Karpas-422 (cell line): Measurements from ENCODE around the gene TMEM116. TPM values are rescaled to one million over a fixed set of nuclear protein-coding genes. Genes with fewer than 3 reads are reported as not detected.

Experiments
- DNase-seq: peaks from one replicate; pipeline ENCODE4 v3.0.0-alpha.2; 2015
- H2AFZ ChIP-seq: fragments of 200-600 bp; sonication (generic); 2 replicates; pipeline ENCODE4 v1.6.1; 2014; ENCODE audit warnings: antibody characterized with exemption, low read length, mixed read lengths
- H3K27ac ChIP-seq: fragments of 200-600 bp; sonication (generic); 2 replicates; pipeline ENCODE4 v1.5.1; 2014; ENCODE audit warnings: mild to moderate bottlenecking, low read length, moderate library complexity
- H3K27me3 ChIP-seq: fragments of 200-600 bp; sonication (generic); 2 replicates; pipeline ENCODE4 v1.6.1; 2014; ENCODE audit warnings: low read length, mixed read lengths
- H3K36me3 ChIP-seq: fragments of 200-600 bp; sonication (generic); 2 replicates; pipeline ENCODE4 v1.6.1; 2014; ENCODE audit warnings: low read length, mixed read lengths; ENCODE audit not compliant: insufficient read depth
- H3K4me1 ChIP-seq: fragments of 200-600 bp; sonication (generic); 2 replicates; pipeline ENCODE4 v1.6.1; 2014; ENCODE audit warnings: mild to moderate bottlenecking, low read length, mixed read lengths
- H3K4me2 ChIP-seq: fragments of 200-600 bp; sonication (generic); 2 replicates; pipeline ENCODE4 v1.6.1; 2014; ENCODE audit warnings: low read length, low read depth, mild to moderate bottlenecking; ENCODE audit not compliant: poor library complexity, severe bottlenecking
- H3K4me3 ChIP-seq: fragments of 200-600 bp; sonication (generic); 2 replicates; pipeline ENCODE4 v1.5.1; 2014; ENCODE audit warnings: mild to moderate bottlenecking, antibody characterized with exemption, low read length, mixed read lengths
- H3K79me2 ChIP-seq: fragments of 200-600 bp; sonication (generic); 2 replicates; pipeline ENCODE4 v1.6.1; 2014; ENCODE audit warnings: mild to moderate bottlenecking, low read length, mixed read lengths
- H3K9ac ChIP-seq: fragments of 200-600 bp; sonication (generic); 2 replicates; pipeline ENCODE4 v1.6.0; 2014; ENCODE audit warnings: low read length
- H3K9me2 ChIP-seq: fragments of 200-600 bp; sonication (generic), shearing (Covaris generic); replicated peaks from 2 replicates; pipeline ENCODE4 v1.6.0; 2014; ENCODE audit warnings: mild to moderate bottlenecking, low read length, moderate library complexity; ENCODE audit not compliant: insufficient read depth
- H3K9me3 ChIP-seq: fragments of 300-700, 200-600 bp; sonication (generic); 2 replicates; pipeline ENCODE4 v1.6.1; 2014; ENCODE audit warnings: low read length, mixed read lengths
- H4K20me1 ChIP-seq: fragments of 200-600 bp; sonication (generic); 2 replicates; pipeline ENCODE4 v1.6.1; 2014; ENCODE audit warnings: mild to moderate bottlenecking, antibody characterized with exemption, low read length, low read depth; ENCODE audit not compliant: insufficient read depth
- total RNA-seq: library from RNA; depleted of rRNA; stranded (reverse); fragments of >200 nt; shearing (Covaris generic); gene quantifications from 2 replicates; pipeline ENCODE4 v1.2.3, GENCODE V29; 2014; ENCODE audit warnings: low replicate concordance

Gene TMEM116
- total RNA-seq, 1 experiment from 2014 or later: 56.6 TPM

GRCh38 chr12:112029301-112029700 is 16.3 kb upstream of the TMEM116 start:
- H3K4me2 ChIP-seq: peak overlapping the region; percentile 9
- H3K9me3 ChIP-seq: no peaks in the 10 kb centered on the region
- DNase-seq: no peak
- no peaks in the 10 kb centered on the region for H3K9me2 ChIP-seq
- peaks cover 5% of the 10 kb centered on the region for H4K20me1 ChIP-seq
- H2AFZ ChIP-seq: no peak overlapping the region
- H3K4me3 ChIP-seq: no peak overlapping the region
- peaks cover 60% of the 10 kb centered on the region for H3K36me3 ChIP-seq
- H3K79me2 ChIP-seq: peaks cover 21% of the 10 kb centered on the region
- H3K4me1 ChIP-seq: peaks cover 39% of the 10 kb centered on the region
- H3K9ac ChIP-seq: no peak overlapping the region
- no peaks in the 10 kb centered on the region for H3K27me3 ChIP-seq
- peak overlapping the region; percentile 63 for H3K27ac ChIP-seq

- DNase-seq: peak; percentile 68
Observed at GRCh38 chr12:112025808-112026375, 12.9 kb upstream of the TMEM116 start.

GRCh38 chr12:112023759-112024396 is 10.9 kb upstream of the TMEM116 start:
- Histone ChIP-seq H3K9me2 (no peaks in the 10 kb centered on the region), H3K9ac (no peak overlapping the region), H2AFZ (no peak overlapping the region), H3K36me3 (peaks cover 46% of the 10 kb centered on the region), H3K27ac (no peak overlapping the region), H3K9me3 (no peaks in the 10 kb centered on the region), H3K4me3 (no peak overlapping the region), H3K4me1 (peaks cover 29% of the 10 kb centered on the region), H3K79me2 (peaks cover 45% of the 10 kb centered on the region), H3K27me3 (no peaks in the 10 kb centered on the region), H4K20me1 (peaks cover 15% of the 10 kb centered on the region), H3K4me2 (no peak overlapping the region)
- DNase-seq: no peak

More at GRCh38 chr12:112025808-112026375, 12.9 kb upstream of the TMEM116 start:
- no peaks in the 10 kb centered on the region for H3K9me3 ChIP-seq
- H3K4me2 ChIP-seq: peak overlapping the region; percentile 4
- peak overlapping the region; percentile 68 for H3K27ac ChIP-seq
- no peaks in the 10 kb centered on the region for H3K9me2 ChIP-seq
- H3K79me2 ChIP-seq: peaks cover 26% of the 10 kb centered on the region
- no peak overlapping the region for H2AFZ ChIP-seq
- H4K20me1 ChIP-seq: peaks cover 7% of the 10 kb centered on the region
- no peak overlapping the region for H3K4me3 ChIP-seq
- no peak overlapping the region for H3K9ac ChIP-seq
- peaks cover 44% of the 10 kb centered on the region for H3K4me1 ChIP-seq
- H3K36me3 ChIP-seq: peaks cover 51% of the 10 kb centered on the region
- no peaks in the 10 kb centered on the region for H3K27me3 ChIP-seq

- Histone ChIP-seq H3K4me1 (peaks cover 25% of the 10 kb centered on the region), H2AFZ (no peak overlapping the region), H3K27ac (no peak overlapping the region), H3K9me2 (no peaks in the 10 kb centered on the region), H3K9me3 (no peaks in the 10 kb centered on the region), H3K4me3 (no peak overlapping the region), H4K20me1 (peaks cover 24% of the 10 kb centered on the region), H3K36me3 (peaks cover 46% of the 10 kb centered on the region), H3K27me3 (no peaks in the 10 kb centered on the region), H3K9ac (no peak overlapping the region), H3K4me2 (no peak overlapping the region), H3K79me2 (peaks cover 51% of the 10 kb centered on the region)
- DNase-seq: no peak
Observed at GRCh38 chr12:112022241-112023016, 9.5 kb upstream of the TMEM116 start.

GRCh38 chr12:112020947-112021457 is 8.0 kb upstream of the TMEM116 start:
- H3K27ac ChIP-seq: no peak overlapping the region
- H4K20me1 ChIP-seq: peaks cover 36% of the 10 kb centered on the region
- H3K9ac ChIP-seq: no peak overlapping the region
- no peak overlapping the region for H2AFZ ChIP-seq
- H3K36me3 ChIP-seq: peaks cover 52% of the 10 kb centered on the region
- no peaks in the 10 kb centered on the region for H3K9me3 ChIP-seq
- peaks cover 19% of the 10 kb centered on the region for H3K4me1 ChIP-seq
- DNase-seq: no peak
- H3K9me2 ChIP-seq: no peaks in the 10 kb centered on the region
- no peak overlapping the region for H3K4me2 ChIP-seq
- H3K27me3 ChIP-seq: no peaks in the 10 kb centered on the region
- no peak overlapping the region for H3K4me3 ChIP-seq
- H3K79me2 ChIP-seq: peaks cover 63% of the 10 kb centered on the region

- peaks cover 20% of the 10 kb centered on the region for H3K4me1 ChIP-seq
Observed at GRCh38 chr12:112018571-112019237, 5.7 kb upstream of the TMEM116 start.

GRCh38 chr12:112017041-112017440 is 4.1 kb upstream of the TMEM116 start:
- DNase-seq: no peak
- H3K4me2 ChIP-seq: no peak overlapping the region
- H3K27me3 ChIP-seq: no peaks in the 10 kb centered on the region
- no peaks in the 10 kb centered on the region for H3K9me2 ChIP-seq
- no peaks in the 10 kb centered on the region for H3K9me3 ChIP-seq
- H4K20me1 ChIP-seq: peaks cover 42% of the 10 kb centered on the region
- H2AFZ ChIP-seq: no peak overlapping the region
- no peak overlapping the region for H3K9ac ChIP-seq
- no peak overlapping the region for H3K4me3 ChIP-seq
- peaks cover 27% of the 10 kb centered on the region for H3K4me1 ChIP-seq
- peaks cover 43% of the 10 kb centered on the region for H3K36me3 ChIP-seq
- peaks cover 84% of the 10 kb centered on the region for H3K79me2 ChIP-seq
- H3K27ac ChIP-seq: peak overlapping the region; percentile 39; the same call in 1 of the 2 replicates

More at GRCh38 chr12:112018571-112019237, 5.7 kb upstream of the TMEM116 start:
- H3K9ac ChIP-seq: no peak overlapping the region
- no peaks in the 10 kb centered on the region for H3K27me3 ChIP-seq
- no peaks in the 10 kb centered on the region for H3K9me2 ChIP-seq
- peaks cover 42% of the 10 kb centered on the region for H4K20me1 ChIP-seq
- no peak overlapping the region for H3K4me3 ChIP-seq
- H2AFZ ChIP-seq: no peak overlapping the region
- H3K36me3 ChIP-seq: peaks cover 50% of the 10 kb centered on the region
- H3K79me2 ChIP-seq: peaks cover 77% of the 10 kb centered on the region
- no peak overlapping the region for H3K27ac ChIP-seq
- no peak for DNase-seq
- no peaks in the 10 kb centered on the region for H3K9me3 ChIP-seq
- H3K4me2 ChIP-seq: no peak overlapping the region
